ENCODE results near the gene EYA2. TPM values are rescaled to one million over a fixed set of nuclear protein-coding genes. Genes with fewer than 3 reads are reported as not detected.

Gene EYA2
- total RNA-seq, 4 donors from 2014 or later, result 2.0 to 11.0 (median 5.6) TPM

- Histone ChIP-seq H3K4me3 (no peak overlapping the region), H3K4me1 (no peaks in the 10 kb centered on the region), H3K27ac (no peak overlapping the region), H3K36me3 (no peaks in the 10 kb centered on the region), H3K27me3 (no peaks in the 10 kb centered on the region), H3K9me3 (no peaks in the 10 kb centered on the region)
- intact Hi-C loops (cut with DNase I; ENCODE audit: low total_unique reads), result no loop called here
- no peak for DNase-seq
- no peak for TF ChIP-seq POLR2A (IDR thresholded peaks at IDR 0.05)
Measured at GRCh38 chr20:47189060-47189459, 294.4 kb downstream of the EYA2 start.

GRCh38 chr20:47191074-47191673 lies 296.5 kb downstream of the EYA2 start:
- intact Hi-C loops (cut with DNase I; ENCODE audit: low total_unique reads), result loop anchor here (10.0 kb wide), 1 partner anchor 434 kb away; no protein-coding TSS in a partner anchor
- H3K4me3 ChIP-seq, result no peak overlapping the region
- no peaks in the 10 kb centered on the region for H3K27me3 ChIP-seq
- TF ChIP-seq, protein P1, sequence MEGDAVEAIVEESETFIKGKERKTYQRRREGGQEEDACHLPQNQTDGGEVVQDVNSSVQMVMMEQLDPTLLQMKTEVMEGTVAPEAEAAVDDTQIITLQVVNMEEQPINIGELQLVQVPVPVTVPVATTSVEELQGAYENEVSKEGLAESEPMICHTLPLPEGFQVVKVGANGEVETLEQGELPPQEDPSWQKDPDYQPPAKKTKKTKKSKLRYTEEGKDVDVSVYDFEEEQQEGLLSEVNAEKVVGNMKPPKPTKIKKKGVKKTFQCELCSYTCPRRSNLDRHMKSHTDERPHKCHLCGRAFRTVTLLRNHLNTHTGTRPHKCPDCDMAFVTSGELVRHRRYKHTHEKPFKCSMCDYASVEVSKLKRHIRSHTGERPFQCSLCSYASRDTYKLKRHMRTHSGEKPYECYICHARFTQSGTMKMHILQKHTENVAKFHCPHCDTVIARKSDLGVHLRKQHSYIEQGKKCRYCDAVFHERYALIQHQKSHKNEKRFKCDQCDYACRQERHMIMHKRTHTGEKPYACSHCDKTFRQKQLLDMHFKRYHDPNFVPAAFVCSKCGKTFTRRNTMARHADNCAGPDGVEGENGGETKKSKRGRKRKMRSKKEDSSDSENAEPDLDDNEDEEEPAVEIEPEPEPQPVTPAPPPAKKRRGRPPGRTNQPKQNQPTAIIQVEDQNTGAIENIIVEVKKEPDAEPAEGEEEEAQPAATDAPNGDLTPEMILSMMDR (IDR thresholded peaks at IDR 0.05), result no peak
- no peak for TF ChIP-seq POLR2A (IDR thresholded peaks at IDR 0.05)
- H3K9me3 ChIP-seq, result no peaks in the 10 kb centered on the region
- H3K27ac ChIP-seq, result no peak overlapping the region
- H3K36me3 ChIP-seq, result no peaks in the 10 kb centered on the region
- H3K4me1 ChIP-seq, result no peaks in the 10 kb centered on the region
- DNase-seq, result no peak

DNA sequence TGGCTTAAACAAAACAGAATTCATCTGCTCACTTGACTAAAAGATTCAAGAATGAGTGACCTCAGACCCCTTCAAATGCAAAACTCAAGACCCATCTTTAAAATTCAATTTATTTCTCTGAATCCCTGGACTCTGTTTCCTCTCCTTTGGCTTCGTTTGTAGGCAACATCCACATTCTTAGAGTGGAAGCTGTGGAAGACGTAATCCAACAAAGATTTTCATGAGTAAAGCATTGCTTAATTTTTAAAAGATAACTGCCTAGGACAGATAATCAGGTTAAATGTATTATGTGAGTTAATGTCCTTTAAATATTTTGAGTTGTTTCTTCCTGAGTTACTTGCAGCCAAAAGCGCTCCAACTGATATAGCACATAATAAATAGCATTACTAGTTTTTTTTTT lies 297.3 kb downstream of the EYA2 start:
- no peaks in the 10 kb centered on the region for H3K27me3 ChIP-seq
- no peaks in the 10 kb centered on the region for H3K4me1 ChIP-seq
- no peaks in the 10 kb centered on the region for H3K36me3 ChIP-seq
- no peak for TF ChIP-seq POLR2A (IDR thresholded peaks at IDR 0.05)
- TF ChIP-seq, protein P1 (IDR thresholded peaks at IDR 0.05), result no peak
- H3K4me3 ChIP-seq, result no peak overlapping the region
- DNase-seq, result no peak
- no peaks in the 10 kb centered on the region for H3K9me3 ChIP-seq
- intact Hi-C loops (cut with DNase I; ENCODE audit: low total_unique reads), result loop anchor here (10.0 kb wide), 1 partner anchor 433 kb away; no protein-coding TSS in a partner anchor
- no peak overlapping the region for H3K27ac ChIP-seq

GRCh38 chr20:47195573-47195972 lies 300.9 kb downstream of the EYA2 start:
- no peaks in the 10 kb centered on the region for H3K27me3 ChIP-seq
- no peaks in the 10 kb centered on the region for H3K9me3 ChIP-seq
- intact Hi-C loops (cut with DNase I; ENCODE audit: low total_unique reads), result loop anchor here (10.0 kb wide), 1 partner anchor 429 kb away; no protein-coding TSS in a partner anchor
- no peak overlapping the region for H3K27ac ChIP-seq
- TF ChIP-seq, protein P1 (IDR thresholded peaks at IDR 0.05), result no peak
- TF ChIP-seq POLR2A (IDR thresholded peaks at IDR 0.05), result no peak
- H3K4me1 ChIP-seq, result no peaks in the 10 kb centered on the region
- DNase-seq, result no peak
- no peak overlapping the region for H3K4me3 ChIP-seq
- no peaks in the 10 kb centered on the region for H3K36me3 ChIP-seq

- Histone ChIP-seq H3K4me1 (no peaks in the 10 kb centered on the region), H3K4me3 (no peak overlapping the region), H3K9me3 (no peaks in the 10 kb centered on the region), H3K27me3 (no peaks in the 10 kb centered on the region), H3K27ac (no peak overlapping the region), H3K36me3 (no peaks in the 10 kb centered on the region)
- no peak for TF ChIP-seq POLR2A (IDR thresholded peaks at IDR 0.05)
- TF ChIP-seq, protein P1 (IDR thresholded peaks at IDR 0.05), result peak; percentile 84 to 89 (median 86)
- DNase-seq, result peak; percentile 51 to 70
- intact Hi-C loops (cut with DNase I; ENCODE audit: low total_unique reads), result loop anchor here (10.0 kb wide), 1 partner anchor 428 kb away; no protein-coding TSS in a partner anchor
Measured at GRCh38 chr20:47196091-47197081, 301.7 kb downstream of the EYA2 start.
